IMR-90 (cell line): ENCODE data around the gene EFNA5. TPM values are rescaled to one million over a fixed set of nuclear protein-coding genes. Genes with fewer than 3 reads are reported as not detected.

Source experiments
- ATAC-seq: fragments of 200-7000 bp; cut with Tn5 transposase; 2 replicates; pipeline ENCODE4 v1.9.1; 2020; ENCODE audit warnings: low read depth, mild to moderate bottlenecking, moderate library complexity
- BruUV-seq: library from RNA; stranded (reverse); fragments of 400-500 nt; replicated peaks from 2 replicates; lab custom pipeline; 2021; lab: Mats Ljungman, UMichigan
- CTCF ChIA-PET: fragments of 300-600 bp; formaldehyde crosslinking; extraction: SDS; loops from one replicate; lab custom pipeline; 2021; ENCODE audit warnings: antibody characterized with exemption; lab: Yijun Ruan, JAX
- POLR2A ChIA-PET: fragments of 300-600 bp; sonication (Branson Sonifier 250); formaldehyde crosslinking; loops from one replicate; lab custom pipeline; 2022; ENCODE audit warnings: antibody characterized with exemption; ENCODE audit not compliant: unreplicated experiment; lab: Charles Lee
- DNase-seq: peaks from one replicate; pipeline ENCODE4 v3.0.0; 2013
- H2AFZ ChIP-seq: replicated peaks from 2 replicates; pipeline ENCODE3; 2013; ENCODE audit warnings: low read length, mild to moderate bottlenecking; ENCODE audit not compliant: poor library complexity
- H2AK5ac ChIP-seq: 2 replicates; pipeline ENCODE4 v1.6.1; 2013; ENCODE audit warnings: low read depth, low read length, inconsistent platforms
- H2AK9ac ChIP-seq: replicated peaks from 2 replicates; pipeline ENCODE3; 2013; ENCODE audit warnings: mild to moderate bottlenecking, low read depth, low read length, moderate library complexity; ENCODE audit not compliant: poor library complexity
- H2BK120ac ChIP-seq: 2 replicates; pipeline ENCODE4 v1.6.1; 2013; ENCODE audit warnings: low read depth, low read length, inconsistent platforms
- H2BK15ac ChIP-seq: 3 replicates; pipeline ENCODE4 v1.6.1; 2013; ENCODE audit warnings: low read depth, low read length, inconsistent platforms
- H2BK20ac ChIP-seq: 2 replicates; pipeline ENCODE4 v1.6.1; 2013; ENCODE audit warnings: low read depth, mild to moderate bottlenecking, inconsistent platforms, low read length, moderate library complexity
- H2BK5ac ChIP-seq: 2 replicates; pipeline ENCODE4 v1.6.1; 2013; ENCODE audit warnings: mild to moderate bottlenecking, low read depth, low read length, inconsistent platforms; ENCODE audit not compliant: poor library complexity, severe bottlenecking
- H3K14ac ChIP-seq: replicated peaks from 2 replicates; pipeline ENCODE4 v1.6.1; 2013; ENCODE audit warnings: low read depth, low read length, inconsistent platforms
- H3K18ac ChIP-seq: 2 replicates; pipeline ENCODE4 v1.6.1; 2013; ENCODE audit warnings: low read depth, low read length, control low read depth
- H3K23ac ChIP-seq: 2 replicates; pipeline ENCODE4 v1.6.1; 2013; ENCODE audit warnings: low read depth, low read length, inconsistent platforms
- H3K27ac ChIP-seq: 2 replicates; pipeline ENCODE4 v1.5.1; 2013; ENCODE audit warnings: mild to moderate bottlenecking, control low read depth, low read length; ENCODE audit not compliant: insufficient read depth
- H3K27me3 ChIP-seq: 2 replicates; pipeline ENCODE4 v1.6.1; 2013; ENCODE audit warnings: low read length; ENCODE audit not compliant: control insufficient read depth, insufficient read depth
- H3K36me3 ChIP-seq: 2 replicates; pipeline ENCODE4 v1.6.1; 2013; ENCODE audit warnings: low read length, mixed read lengths; ENCODE audit not compliant: control insufficient read depth, insufficient read depth
- H3K4ac ChIP-seq: 2 replicates; pipeline ENCODE4 v1.6.1; 2013; ENCODE audit warnings: low read depth, low read length, inconsistent platforms
- H3K4me1 ChIP-seq: 2 replicates; pipeline ENCODE4 v1.6.1; 2013; ENCODE audit warnings: low read length, mixed read lengths; ENCODE audit not compliant: control insufficient read depth, insufficient read depth
- H3K4me2 ChIP-seq: 2 replicates; pipeline ENCODE4 v1.6.1; 2013; ENCODE audit warnings: low read depth, mild to moderate bottlenecking, control low read depth, low read length, moderate library complexity
- H3K4me3 ChIP-seq: 2 replicates; pipeline ENCODE4 v1.5.1; 2013; ENCODE audit warnings: low read depth, mild to moderate bottlenecking, control low read depth, low read length, moderate library complexity; ENCODE audit not compliant: insufficient read depth
- H3K56ac ChIP-seq: 2 replicates; pipeline ENCODE4 v1.6.1; 2013; ENCODE audit warnings: low read length, inconsistent platforms; ENCODE audit not compliant: insufficient read depth; ENCODE audit errors: extremely low read depth
- H3K79me1 ChIP-seq, 2 experiments: 2 replicates each; pipeline ENCODE4 v1.6.1; 2013; ENCODE audit warnings: low read length in 2 of 2, inconsistent platforms in 1 of 2, low read depth in 1 of 2
- H3K9ac ChIP-seq: 2 replicates; pipeline ENCODE4 v1.6.1; 2013; ENCODE audit warnings: low read depth, low read length, control low read depth
- H3K9me1 ChIP-seq: 2 replicates; pipeline ENCODE4 v1.6.1; 2013; ENCODE audit warnings: low read length, inconsistent platforms; ENCODE audit not compliant: insufficient read depth
- H3K9me3 ChIP-seq: 2 replicates; pipeline ENCODE4 v1.6.1; 2013; ENCODE audit warnings: low read length; ENCODE audit not compliant: control insufficient read depth, insufficient read depth
- H4K20me1 ChIP-seq: 2 replicates; pipeline ENCODE4 v1.6.1; 2013; ENCODE audit warnings: low read length, inconsistent platforms; ENCODE audit not compliant: insufficient read depth
- H4K5ac ChIP-seq: 2 replicates; pipeline ENCODE4 v1.6.1; 2013; ENCODE audit warnings: mild to moderate bottlenecking, low read depth, low read length, control low read depth
- H4K8ac ChIP-seq, 2 experiments: 2 replicates each; pipeline ENCODE4 v1.6.1; 2013; ENCODE audit warnings: low read depth in 2 of 2, low read length in 2 of 2, control low read depth in 1 of 2, inconsistent platforms in 1 of 2
- H4K91ac ChIP-seq: 2 replicates; pipeline ENCODE4 v1.6.1; 2013; ENCODE audit warnings: low read depth, low read length, inconsistent platforms; ENCODE audit not compliant: insufficient read depth
- BHLHE40 ChIP-seq: fragments of 150-350 bp; IDR thresholded peaks from 2 replicates; pipeline ENCODE4 v1.6.1; 2016; ENCODE audit warnings: mild to moderate bottlenecking, low read depth, low read length
- CEBPB ChIP-seq: IDR thresholded peaks from 2 replicates; pipeline ENCODE4 v1.6.1; 2012; ENCODE audit warnings: low read depth, low read length, improper control_type of control experiment
- CHD1 ChIP-seq: IDR thresholded peaks from 2 replicates; pipeline ENCODE4 v1.6.1; 2012; ENCODE audit warnings: low read depth, low read length, improper control_type of control experiment
- CTCF ChIP-seq: conservative IDR thresholded peaks from 2 replicates; pipeline ENCODE4 v1.5.1; 2012; ENCODE audit warnings: mild to moderate bottlenecking, low read depth, low read length, improper control_type of control experiment
- FOS ChIP-seq: fragments of 150-350 bp; IDR thresholded peaks from 2 replicates; pipeline ENCODE4 v1.6.1; 2016; ENCODE audit warnings: low read depth, low read length
- MAZ ChIP-seq: IDR thresholded peaks from 2 replicates; pipeline ENCODE4 v1.6.1; 2012; ENCODE audit warnings: low read depth, mild to moderate bottlenecking, low read length, improper control_type of control experiment, moderate library complexity, borderline replicate concordance
- NFE2L2 ChIP-seq: fragments of 150-350 bp; IDR thresholded peaks from 2 replicates; pipeline ENCODE4 v1.6.1; 2016; ENCODE audit warnings: low read depth, mild to moderate bottlenecking, low read length
- POLR2A ChIP-seq: IDR thresholded peaks from 2 replicates; pipeline ENCODE4 v1.6.1; 2012; ENCODE audit warnings: mild to moderate bottlenecking, low read depth, low read length
- RFX5 ChIP-seq: IDR thresholded peaks from 2 replicates; pipeline ENCODE4 v1.8.0; 2012; ENCODE audit warnings: low read depth, mild to moderate bottlenecking, low read length, moderate library complexity
- WGBS, 2 experiments: methylation state at CpG; one replicate each; pipeline versions ENCODE4 v1.1.5 to v1.1.7; 2013; ENCODE audit warnings: missing lambda C conversion rate in 2 of 2; ENCODE audit not compliant: insufficient read length in 1 of 2; ENCODE audit errors: extremely low coverage in 2 of 2; 5-methylcytosine and 5-hydroxymethylcytosine counted together
- dilution Hi-C: fragments of 300-500 bp; cut with HindIII; formaldehyde crosslinking; loops from one replicate; pipeline ENCODE4 v1.14.3; 2018; ENCODE audit warnings: low sequenced_read_pairs; ENCODE audit not compliant: unreplicated experiment
- in situ Hi-C: fragments of 300-500 bp; cut with MboI; formaldehyde crosslinking; loops from 3 replicates; pipeline ENCODE4 v1.14.3; 2019; ENCODE audit warnings: low sequenced_read_pairs, inconsistent platforms, mixed read lengths
- intact Hi-C: fragments of 100-400 bp; cut with micrococcal nuclease; formaldehyde crosslinking; loops from 2 replicates; pipeline ENCODE4 v1.10.0; 2022
- polyA plus RNA-seq, 3 experiments: library from polyadenylated mRNA; depleted of rRNA; stranded (reverse); fragments of >200 nt; gene quantifications; 2 replicates each; pipeline ENCODE4 v1.2.3, GENCODE V29; 2012; ENCODE audit warnings: low replicate concordance in 1 of 3
- total RNA-seq: library from RNA; depleted of rRNA; stranded (reverse); fragments of >200 nt; gene quantifications from 2 replicates; pipeline ENCODE4 v1.2.3, GENCODE V29; 2012
- TF ChIP-seq, protein P1 (sequence below): fragments of 150-350 bp; IDR thresholded peaks from 2 replicates; pipeline ENCODE4 v1.6.1; 2016; ENCODE audit warnings: low read depth, mild to moderate bottlenecking, low read length, moderate library complexity, borderline replicate concordance
- TF ChIP-seq, protein P2 (sequence below): fragments of 150-350 bp; IDR thresholded peaks from 2 replicates; pipeline ENCODE4 v1.6.1; 2017; ENCODE audit warnings: mild to moderate bottlenecking, antibody characterized with exemption, low read length, low read depth

Gene EFNA5
- total and polyA plus RNA-seq, 2 of the 4 experiments (the other 2 are of a cell fraction), result 1.5 to 1.6 TPM

GRCh38 chr5:107439832-107440231, 230.9 kb downstream of the EFNA5 start:
- H3K56ac ChIP-seq, result no peak overlapping the region
- intact Hi-C loops, result no loop called here
- no peak overlapping the region for H2BK20ac ChIP-seq
- no peak overlapping the region for H2AK9ac ChIP-seq
- ATAC-seq (no peak), DNase-seq (no peak)
- no peak overlapping the region for H3K4me2 ChIP-seq
- H4K20me1 ChIP-seq, result no peaks in the 10 kb centered on the region
- no peak overlapping the region for H4K5ac ChIP-seq
- dilution Hi-C loops, result no loop called here
- H3K79me1 ChIP-seq, result no peaks in the 10 kb centered on the region
- H2AK5ac ChIP-seq, result no peak overlapping the region
- no peak overlapping the region for H3K14ac ChIP-seq
- no peak overlapping the region for H3K27ac ChIP-seq
- H3K9me3 ChIP-seq, result peaks cover 4% of the 10 kb centered on the region; the same call in 1 of the 2 replicates
- no peak overlapping the region for H3K9ac ChIP-seq
- H3K36me3 ChIP-seq, result no peaks in the 10 kb centered on the region
- H3K4ac ChIP-seq, result no peak overlapping the region
- no TSS peak for BruUV-seq
- no peak overlapping the region for H2AFZ ChIP-seq
- no CpG with 5 or more reads among the region's 2 CpGs for WGBS, 2 experiments
- ChIA-PET CTCF (no interaction called here), POLR2A (no interaction called here)
- H4K8ac ChIP-seq, result no peak overlapping the region
- H3K4me1 ChIP-seq, result no peaks in the 10 kb centered on the region
- H3K23ac ChIP-seq, result no peak overlapping the region
- H2BK120ac ChIP-seq, result no peak overlapping the region
- no peak overlapping the region for H3K18ac ChIP-seq
- H3K9me1 ChIP-seq, result no peaks in the 10 kb centered on the region
- H4K91ac ChIP-seq, result no peak overlapping the region
- no peak overlapping the region for H2BK15ac ChIP-seq
- H3K27me3 ChIP-seq, result no peaks in the 10 kb centered on the region
- no peak overlapping the region for H2BK5ac ChIP-seq
- H3K4me3 ChIP-seq, result no peak overlapping the region
- in situ Hi-C loops, result no loop called here
- TF ChIP-seq, protein P1, sequence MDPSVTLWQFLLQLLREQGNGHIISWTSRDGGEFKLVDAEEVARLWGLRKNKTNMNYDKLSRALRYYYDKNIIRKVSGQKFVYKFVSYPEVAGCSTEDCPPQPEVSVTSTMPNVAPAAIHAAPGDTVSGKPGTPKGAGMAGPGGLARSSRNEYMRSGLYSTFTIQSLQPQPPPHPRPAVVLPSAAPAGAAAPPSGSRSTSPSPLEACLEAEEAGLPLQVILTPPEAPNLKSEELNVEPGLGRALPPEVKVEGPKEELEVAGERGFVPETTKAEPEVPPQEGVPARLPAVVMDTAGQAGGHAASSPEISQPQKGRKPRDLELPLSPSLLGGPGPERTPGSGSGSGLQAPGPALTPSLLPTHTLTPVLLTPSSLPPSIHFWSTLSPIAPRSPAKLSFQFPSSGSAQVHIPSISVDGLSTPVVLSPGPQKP, result no peak
- no peak for TF ChIP-seq CHD1
- no peak for TF ChIP-seq NFE2L2
- TF ChIP-seq RFX5, result no peak
- TF ChIP-seq FOS, result no peak
- TF ChIP-seq, protein P2, sequence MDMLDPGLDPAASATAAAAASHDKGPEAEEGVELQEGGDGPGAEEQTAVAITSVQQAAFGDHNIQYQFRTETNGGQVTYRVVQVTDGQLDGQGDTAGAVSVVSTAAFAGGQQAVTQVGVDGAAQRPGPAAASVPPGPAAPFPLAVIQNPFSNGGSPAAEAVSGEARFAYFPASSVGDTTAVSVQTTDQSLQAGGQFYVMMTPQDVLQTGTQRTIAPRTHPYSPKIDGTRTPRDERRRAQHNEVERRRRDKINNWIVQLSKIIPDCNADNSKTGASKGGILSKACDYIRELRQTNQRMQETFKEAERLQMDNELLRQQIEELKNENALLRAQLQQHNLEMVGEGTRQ, result no peak
- TF ChIP-seq CTCF, result no peak
- TF ChIP-seq POLR2A, result no peak
- no peak for TF ChIP-seq CEBPB
- TF ChIP-seq BHLHE40, result no peak
- TF ChIP-seq MAZ, result no peak
